Hair follicle dermal papilla cell (primary cell): ENCODE measurements around the gene PPM1H. TPM values are rescaled to one million over a fixed set of nuclear protein-coding genes. Genes with fewer than 3 reads are reported as not detected.

ENCODE experiments used
- small RNA-seq: library from RNA; depleted of rRNA; stranded (forward); fragments of <200 nt; gene quantifications from one replicate; pipeline ENCODE3, GENCODE V24; 2012
- total RNA-seq: library from RNA; depleted of rRNA; stranded (reverse); fragments of >200 nt; gene quantifications from 2 replicates; pipeline ENCODE4 v1.2.3, GENCODE V29; 2012

Gene PPM1H, protein sequence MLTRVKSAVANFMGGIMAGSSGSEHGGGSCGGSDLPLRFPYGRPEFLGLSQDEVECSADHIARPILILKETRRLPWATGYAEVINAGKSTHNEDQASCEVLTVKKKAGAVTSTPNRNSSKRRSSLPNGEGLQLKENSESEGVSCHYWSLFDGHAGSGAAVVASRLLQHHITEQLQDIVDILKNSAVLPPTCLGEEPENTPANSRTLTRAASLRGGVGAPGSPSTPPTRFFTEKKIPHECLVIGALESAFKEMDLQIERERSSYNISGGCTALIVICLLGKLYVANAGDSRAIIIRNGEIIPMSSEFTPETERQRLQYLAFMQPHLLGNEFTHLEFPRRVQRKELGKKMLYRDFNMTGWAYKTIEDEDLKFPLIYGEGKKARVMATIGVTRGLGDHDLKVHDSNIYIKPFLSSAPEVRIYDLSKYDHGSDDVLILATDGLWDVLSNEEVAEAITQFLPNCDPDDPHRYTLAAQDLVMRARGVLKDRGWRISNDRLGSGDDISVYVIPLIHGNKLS
- 0.49 and 0.85 TPM in 2 replicates for total RNA-seq

DNA sequence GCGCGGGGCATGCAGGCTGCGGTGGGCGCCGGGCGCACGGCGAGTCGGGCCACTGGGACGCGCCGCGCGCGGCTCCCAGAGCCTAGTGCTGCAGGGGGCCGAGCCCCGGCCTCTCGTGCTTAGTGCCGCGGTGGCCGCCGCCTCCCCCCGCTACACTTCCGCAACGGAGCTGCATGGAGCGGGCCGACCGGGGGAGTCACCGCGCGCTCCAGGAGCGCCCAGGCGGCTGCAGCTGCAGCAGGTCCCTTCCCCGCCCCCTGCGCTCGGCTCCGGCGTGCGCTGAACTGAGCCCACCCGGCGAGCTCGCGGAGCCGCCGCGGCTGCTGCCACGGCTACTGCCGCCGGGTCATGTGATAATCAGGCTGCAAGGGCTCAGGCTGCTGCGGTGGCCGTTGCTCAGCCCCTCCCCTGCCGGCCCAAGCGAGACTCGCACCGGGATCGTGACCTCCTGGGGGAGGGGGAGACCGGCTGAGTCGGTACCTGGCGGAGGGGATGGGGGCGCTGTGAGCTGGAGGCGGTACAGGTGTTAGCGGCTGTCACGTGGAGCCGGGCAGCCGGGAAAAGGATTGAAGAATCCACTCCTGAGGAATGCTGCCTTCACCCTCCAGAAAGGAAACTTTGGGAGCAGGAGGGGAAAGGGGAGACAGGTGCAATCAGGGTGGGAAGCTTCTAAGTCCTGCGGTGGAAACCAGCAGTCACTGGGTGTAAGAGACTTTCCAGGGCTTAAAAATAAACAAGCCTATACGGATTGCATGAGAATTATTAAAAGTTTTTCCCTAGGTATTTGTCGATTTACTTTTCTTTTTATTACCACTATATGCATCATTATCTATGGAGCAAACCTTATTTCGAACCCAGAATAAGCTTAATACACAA lies at the start of gene PPM1H:
TSS of gene PPM1H (minus strand) at position 352 of the 876 bp plus-strand sequence. CDS start 414 bp downstream, outside the sequence.

Small RNAs within 50 kb of the gene (small RNA-seq; reads per million reads assigned to genes)
- 1,407 reads per million, percentile 99 among the genes with 10 or more reads in this experiment for gene MIRLET7I
- gene RF00019, result not detected
- gene RNU1-83P, result 3.7 reads per million, percentile 69 among the genes with 10 or more reads in this experiment

Other genes starting within 250 kb of the PPM1H start
- gene AVPR1A, start 216.1 kb upstream of the PPM1H start, total RNA-seq, result 1.2 and 6.2 TPM in 2 replicates